Measurements from ENCODE around the gene KCNH1. TPM values are rescaled to one million over a fixed set of nuclear protein-coding genes. Genes with fewer than 3 reads are reported as not detected.

The KCNH1 gene
- total and polyA plus RNA-seq, 2 of the 4 experiments (the other 2 are of a cell fraction): 0.27 to 0.54 TPM

DNA sequence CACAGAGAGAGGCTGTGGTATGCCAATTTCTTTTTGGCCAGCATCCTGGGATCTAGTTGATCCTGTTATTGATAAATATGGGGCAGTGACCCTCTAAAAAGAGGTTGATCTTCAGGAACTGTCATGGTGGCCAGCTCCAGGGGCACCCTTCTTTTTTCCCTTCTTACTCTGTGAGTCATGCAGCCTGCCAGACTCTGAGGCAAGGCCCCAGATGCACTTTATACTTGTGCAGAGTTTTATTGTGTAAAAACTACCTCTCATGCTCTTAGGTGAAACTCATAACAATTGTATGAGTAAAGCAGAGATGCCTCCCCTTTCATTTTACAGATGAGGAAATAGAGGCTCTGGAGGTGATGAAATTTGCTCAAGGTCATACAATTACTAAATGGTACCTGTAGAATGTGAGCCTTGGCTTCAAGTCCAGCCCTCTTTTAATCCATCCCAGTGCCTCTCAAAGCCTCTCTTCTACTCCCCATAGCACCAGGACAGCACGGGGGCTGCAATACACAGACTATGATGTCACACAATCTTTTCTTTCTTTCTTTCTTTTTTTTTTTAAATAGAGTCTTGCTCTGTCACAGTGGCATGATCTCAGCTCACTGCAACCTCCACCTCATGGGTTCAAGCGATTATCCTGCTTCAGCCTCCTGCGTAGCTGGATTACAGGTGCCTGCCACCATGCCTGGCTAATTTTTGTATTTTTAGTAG, 387.8 kb downstream of the KCNH1 start:
- Histone ChIP-seq H2BK5ac (ENCODE audit: low read depth, low read length, poor library complexity, severe bottlenecking) (no peak overlapping the region), H2BK20ac (ENCODE audit: low read depth, low read length) (no peak overlapping the region), H3K23ac (ENCODE audit: low read depth, low read length) (no peak overlapping the region), H3K9me3 (ENCODE audit: control insufficient read depth, insufficient read depth, low read length) (no peaks in the 10 kb centered on the region), H3K4ac (ENCODE audit: low read depth, low read length) (no peak overlapping the region), H3K79me1 (ENCODE audit: low read depth in 1 of 2, low read length in 2 of 2) (no peaks in the 10 kb centered on the region), H2BK15ac (ENCODE audit: low read depth, low read length) (no peak overlapping the region), H3K4me1 (ENCODE audit: control insufficient read depth, insufficient read depth, low read length) (no peaks in the 10 kb centered on the region), H3K4me2 (ENCODE audit: low read depth, low read length) (no peak overlapping the region), H3K56ac (ENCODE audit: extremely low read depth, insufficient read depth, low read length) (no peak overlapping the region), H4K8ac (ENCODE audit: low read depth in 2 of 2, low read length in 2 of 2) (no peak overlapping the region), H4K20me1 (ENCODE audit: insufficient read depth, low read length) (no peaks in the 10 kb centered on the region), H2BK120ac (ENCODE audit: low read depth, low read length) (no peak overlapping the region), H4K91ac (ENCODE audit: insufficient read depth, low read depth, low read length) (no peak overlapping the region), H3K36me3 (ENCODE audit: control insufficient read depth, insufficient read depth, low read length) (no peaks in the 10 kb centered on the region), H3K27ac (ENCODE audit: insufficient read depth, low read length) (no peak overlapping the region), H2AK9ac (replicated peaks; ENCODE audit: low read depth, low read length, poor library complexity) (no peak overlapping the region), H3K4me3 (ENCODE audit: insufficient read depth, low read depth, low read length) (no peak overlapping the region), H3K18ac (ENCODE audit: low read depth, low read length) (no peak overlapping the region), H2AFZ (replicated peaks; ENCODE audit: low read length, poor library complexity) (no peak overlapping the region), H3K9me1 (ENCODE audit: insufficient read depth, low read length) (no peaks in the 10 kb centered on the region), H4K5ac (ENCODE audit: low read depth, low read length) (no peak overlapping the region), H3K14ac (replicated peaks; ENCODE audit: low read depth, low read length) (no peak overlapping the region), H3K27me3 (ENCODE audit: control insufficient read depth, insufficient read depth, low read length) (no peaks in the 10 kb centered on the region), H3K9ac (ENCODE audit: low read depth, low read length) (no peak overlapping the region), H2AK5ac (ENCODE audit: low read depth, low read length) (no peak overlapping the region)
- no peak for TF ChIP-seq CEBPB (IDR thresholded peaks at IDR 0.05; ENCODE audit: low read depth, low read length)
- TF ChIP-seq MAFK (IDR thresholded peaks at IDR 0.05; ENCODE audit: low read depth, low read length): no peak
- TF ChIP-seq SMC3 (IDR thresholded peaks at IDR 0.05; ENCODE audit: low read depth, low read length): no peak
- TF ChIP-seq MXI1 (IDR thresholded peaks at IDR 0.05; ENCODE audit: borderline replicate concordance, low read depth, low read length): no peak
- no peak for TF ChIP-seq BHLHE40 (IDR thresholded peaks at IDR 0.05; ENCODE audit: low read depth, low read length)
- TF ChIP-seq, protein P1, sequence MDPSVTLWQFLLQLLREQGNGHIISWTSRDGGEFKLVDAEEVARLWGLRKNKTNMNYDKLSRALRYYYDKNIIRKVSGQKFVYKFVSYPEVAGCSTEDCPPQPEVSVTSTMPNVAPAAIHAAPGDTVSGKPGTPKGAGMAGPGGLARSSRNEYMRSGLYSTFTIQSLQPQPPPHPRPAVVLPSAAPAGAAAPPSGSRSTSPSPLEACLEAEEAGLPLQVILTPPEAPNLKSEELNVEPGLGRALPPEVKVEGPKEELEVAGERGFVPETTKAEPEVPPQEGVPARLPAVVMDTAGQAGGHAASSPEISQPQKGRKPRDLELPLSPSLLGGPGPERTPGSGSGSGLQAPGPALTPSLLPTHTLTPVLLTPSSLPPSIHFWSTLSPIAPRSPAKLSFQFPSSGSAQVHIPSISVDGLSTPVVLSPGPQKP (IDR thresholded peaks at IDR 0.05; ENCODE audit: borderline replicate concordance, low read depth, low read length): no peak
- TF ChIP-seq, protein P2, sequence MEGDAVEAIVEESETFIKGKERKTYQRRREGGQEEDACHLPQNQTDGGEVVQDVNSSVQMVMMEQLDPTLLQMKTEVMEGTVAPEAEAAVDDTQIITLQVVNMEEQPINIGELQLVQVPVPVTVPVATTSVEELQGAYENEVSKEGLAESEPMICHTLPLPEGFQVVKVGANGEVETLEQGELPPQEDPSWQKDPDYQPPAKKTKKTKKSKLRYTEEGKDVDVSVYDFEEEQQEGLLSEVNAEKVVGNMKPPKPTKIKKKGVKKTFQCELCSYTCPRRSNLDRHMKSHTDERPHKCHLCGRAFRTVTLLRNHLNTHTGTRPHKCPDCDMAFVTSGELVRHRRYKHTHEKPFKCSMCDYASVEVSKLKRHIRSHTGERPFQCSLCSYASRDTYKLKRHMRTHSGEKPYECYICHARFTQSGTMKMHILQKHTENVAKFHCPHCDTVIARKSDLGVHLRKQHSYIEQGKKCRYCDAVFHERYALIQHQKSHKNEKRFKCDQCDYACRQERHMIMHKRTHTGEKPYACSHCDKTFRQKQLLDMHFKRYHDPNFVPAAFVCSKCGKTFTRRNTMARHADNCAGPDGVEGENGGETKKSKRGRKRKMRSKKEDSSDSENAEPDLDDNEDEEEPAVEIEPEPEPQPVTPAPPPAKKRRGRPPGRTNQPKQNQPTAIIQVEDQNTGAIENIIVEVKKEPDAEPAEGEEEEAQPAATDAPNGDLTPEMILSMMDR (conservative IDR thresholded peaks at IDR 0.05; ENCODE audit: low read depth, low read length): no peak
- TF ChIP-seq POLR2A (IDR thresholded peaks at IDR 0.05; ENCODE audit: low read depth, low read length): no peak
- no peak for TF ChIP-seq CHD1 (IDR thresholded peaks at IDR 0.05; ENCODE audit: low read depth, low read length)
- no peak for TF ChIP-seq RAD21 (IDR thresholded peaks at IDR 0.05; ENCODE audit: low read length)
- TF ChIP-seq MAZ (IDR thresholded peaks at IDR 0.05; ENCODE audit: borderline replicate concordance, low read depth, low read length): no peak
- TF ChIP-seq, protein P3, sequence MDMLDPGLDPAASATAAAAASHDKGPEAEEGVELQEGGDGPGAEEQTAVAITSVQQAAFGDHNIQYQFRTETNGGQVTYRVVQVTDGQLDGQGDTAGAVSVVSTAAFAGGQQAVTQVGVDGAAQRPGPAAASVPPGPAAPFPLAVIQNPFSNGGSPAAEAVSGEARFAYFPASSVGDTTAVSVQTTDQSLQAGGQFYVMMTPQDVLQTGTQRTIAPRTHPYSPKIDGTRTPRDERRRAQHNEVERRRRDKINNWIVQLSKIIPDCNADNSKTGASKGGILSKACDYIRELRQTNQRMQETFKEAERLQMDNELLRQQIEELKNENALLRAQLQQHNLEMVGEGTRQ (IDR thresholded peaks at IDR 0.05; ENCODE audit: low read depth, low read length): no peak
- no peak for TF ChIP-seq RFX5 (IDR thresholded peaks at IDR 0.05; ENCODE audit: low read depth, low read length)
- TF ChIP-seq FOS (IDR thresholded peaks at IDR 0.05; ENCODE audit: low read depth, low read length): no peak
- TF ChIP-seq RCOR1 (IDR thresholded peaks at IDR 0.05; ENCODE audit: insufficient replicate concordance, low read length): no peak
- CTCF ChIA-PET: no interaction called here
- dilution Hi-C loops (cut with HindIII; ENCODE audit: low sequenced_read_pairs, unreplicated experiment): no loop called here
- DNase-seq: no peak
- ATAC-seq (ENCODE audit: low read depth): no peak
- intact Hi-C loops (cut with micrococcal nuclease): no loop called here
- no TSS peak for BruUV-seq (replicated peaks)
- WGBS, 2 experiments (ENCODE audit: extremely low coverage in 2 of 2, insufficient read length in 1 of 2): 36% methylated on average over 1 of the region's 3 CpGs; no CpG with 5 or more reads in 1 of the 2 experiments
- POLR2A ChIA-PET (ENCODE audit: unreplicated experiment): no interaction called here
- in situ Hi-C loops (cut with MboI; ENCODE audit: low sequenced_read_pairs): no loop called here
